NB4 (cell line): ENCODE data around the gene EAPP.

Experiments used
- MYC ChIP-seq: IDR thresholded peaks from 2 replicates; pipeline ENCODE4 v1.6.1; 2011; ENCODE audit warnings: low read depth, low read length
- POLR2A ChIP-seq: IDR thresholded peaks from 2 replicates; pipeline ENCODE4 v1.6.1; 2011; ENCODE audit warnings: mild to moderate bottlenecking; ENCODE audit not compliant: insufficient read length; ENCODE audit errors: extremely low read depth
- TF ChIP-seq, protein P1 (sequence below): IDR thresholded peaks from one replicate; pipeline ENCODE4 v1.5.1; 2012; ENCODE audit warnings: low read depth, low read length

DNA sequence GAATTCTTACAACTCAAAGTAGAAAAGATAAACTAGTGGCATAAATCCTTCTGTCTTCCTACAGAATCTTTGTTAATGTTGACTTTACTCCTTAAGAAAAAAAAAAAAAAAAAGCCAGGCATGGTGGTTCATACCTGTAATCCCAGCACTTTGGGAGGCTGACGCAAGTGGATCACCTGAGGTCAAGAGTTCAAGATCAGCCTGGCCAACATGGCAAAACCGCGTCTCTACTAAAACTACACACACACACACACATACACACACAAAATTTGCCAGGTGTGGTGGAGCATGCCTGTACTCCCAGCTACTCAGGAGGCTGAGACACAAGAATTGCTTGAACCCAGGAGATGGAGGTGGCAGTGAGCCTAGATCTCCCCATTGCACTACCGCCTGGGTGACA lies 59.8 kb downstream of the EAPP start:
- TF ChIP-seq, protein P1, sequence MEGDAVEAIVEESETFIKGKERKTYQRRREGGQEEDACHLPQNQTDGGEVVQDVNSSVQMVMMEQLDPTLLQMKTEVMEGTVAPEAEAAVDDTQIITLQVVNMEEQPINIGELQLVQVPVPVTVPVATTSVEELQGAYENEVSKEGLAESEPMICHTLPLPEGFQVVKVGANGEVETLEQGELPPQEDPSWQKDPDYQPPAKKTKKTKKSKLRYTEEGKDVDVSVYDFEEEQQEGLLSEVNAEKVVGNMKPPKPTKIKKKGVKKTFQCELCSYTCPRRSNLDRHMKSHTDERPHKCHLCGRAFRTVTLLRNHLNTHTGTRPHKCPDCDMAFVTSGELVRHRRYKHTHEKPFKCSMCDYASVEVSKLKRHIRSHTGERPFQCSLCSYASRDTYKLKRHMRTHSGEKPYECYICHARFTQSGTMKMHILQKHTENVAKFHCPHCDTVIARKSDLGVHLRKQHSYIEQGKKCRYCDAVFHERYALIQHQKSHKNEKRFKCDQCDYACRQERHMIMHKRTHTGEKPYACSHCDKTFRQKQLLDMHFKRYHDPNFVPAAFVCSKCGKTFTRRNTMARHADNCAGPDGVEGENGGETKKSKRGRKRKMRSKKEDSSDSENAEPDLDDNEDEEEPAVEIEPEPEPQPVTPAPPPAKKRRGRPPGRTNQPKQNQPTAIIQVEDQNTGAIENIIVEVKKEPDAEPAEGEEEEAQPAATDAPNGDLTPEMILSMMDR: no peak
- no peak for TF ChIP-seq POLR2A
- TF ChIP-seq MYC: no peak
